HepG2 (cell line): Measurements from ENCODE around the gene MARVELD3. TPM values are rescaled to one million over a fixed set of nuclear protein-coding genes. Genes with fewer than 3 reads are reported as not detected.
A peak's percentile ranks its signal among the peaks of the same experiment; 100 is the strongest.

ENCODE experiments used
- AGO2 ChIP-seq: fragments of 200-400 bp; formaldehyde crosslinking; optimal IDR thresholded peaks from 2 replicates; pipeline ENCODE3; 2017; ENCODE audit warnings: mild to moderate bottlenecking, low read depth, low read length, moderate library complexity
- FOSL1 ChIP-seq: sonication (generic); formaldehyde crosslinking; IDR thresholded peaks from 2 replicates; pipeline ENCODE4 v1.9.0; 2021; ENCODE audit warnings: missing genetic modification reagents, borderline replicate concordance
- HIVEP1 ChIP-seq: sonication (generic); formaldehyde crosslinking; IDR thresholded peaks from 2 replicates; pipeline ENCODE4 v1.4.0; 2020; ENCODE audit warnings: mild to moderate bottlenecking, missing genetic modification reagents
- ISX ChIP-seq: sonication (generic); formaldehyde crosslinking; conservative IDR thresholded peaks from 2 replicates; pipeline ENCODE4 v1.5.0; 2020; ENCODE audit warnings: missing genetic modification reagents
- MXD4 ChIP-seq: IDR thresholded peaks from 2 replicates; pipeline ENCODE4 v1.6.1; 2016; ENCODE audit warnings: mild to moderate bottlenecking, missing biosample characterization, missing genetic modification reagents
- SIX4 ChIP-seq: sonication (generic); formaldehyde crosslinking; IDR thresholded peaks from 2 replicates; pipeline ENCODE4 v1.4.0; 2020; ENCODE audit warnings: missing genetic modification reagents
- TAF1 ChIP-seq: sonication (generic); formaldehyde crosslinking; IDR thresholded peaks from 2 replicates; pipeline ENCODE4 v1.4.0; 2020; ENCODE audit warnings: missing genetic modification reagents
- ZFYVE20 ChIP-seq: sonication (generic); formaldehyde crosslinking; IDR thresholded peaks from 2 replicates; pipeline ENCODE4 v1.8.0; 2023; ENCODE audit warnings: low read depth, mild to moderate bottlenecking, moderate library complexity, missing genetic modification reagents, borderline replicate concordance
- ZMAT3 ChIP-seq: sonication (generic); formaldehyde crosslinking; conservative IDR thresholded peaks from 2 replicates; pipeline ENCODE4 v1.7.0; 2021; ENCODE audit warnings: missing genetic modification reagents
- ZNF274 ChIP-seq: sonication (generic); formaldehyde crosslinking; IDR thresholded peaks from 2 replicates; pipeline ENCODE4 v1.5.1; 2020; ENCODE audit warnings: mild to moderate bottlenecking, missing genetic modification reagents
- ZNF775 ChIP-seq: sonication (generic); formaldehyde crosslinking; IDR thresholded peaks from 2 replicates; pipeline ENCODE4 v1.4.0; 2020; ENCODE audit warnings: missing genetic modification reagents, mild to moderate bottlenecking, moderate library complexity, borderline replicate concordance
- polyA plus RNA-seq, 8 experiments: library from polyadenylated mRNA; depleted of rRNA in 3 of 8; stranded (reverse) in 7 of 8; unstranded in 1 of 8; fragments of >200 nt; fragmentation: Illumina TruSeq in 4 of 8; extraction: Trizol in 4 of 8; gene quantifications; 2 replicates each; pipeline versions ENCODE4 v1.2.1 to v1.2.3, GENCODE V29; 2011 to 2016; ENCODE audit warnings: low read depth in 4 of 8, missing spikeins in 1 of 8, mixed read lengths in 1 of 8; ENCODE audit not compliant: insufficient read depth in 1 of 8
- total RNA-seq, 5 experiments: library from RNA; depleted of rRNA; stranded (reverse); fragments of >200 nt; fragmentation: Illumina TruSeq; extraction: Trizol; gene quantifications; 2 replicates each; pipeline ENCODE4 v1.2.3, GENCODE V29; 2016; ENCODE audit warnings: low read depth in 1 of 5
- TF ChIP-seq, protein P1 (sequence below): sonication (generic); formaldehyde crosslinking; IDR thresholded peaks from 2 replicates; pipeline ENCODE4 v1.8.0; 2022; ENCODE audit warnings: missing genetic modification reagents, mild to moderate bottlenecking, inconsistent platforms, borderline replicate concordance
- TF ChIP-seq, protein P2 (sequence below): sonication (generic); formaldehyde crosslinking; IDR thresholded peaks from 2 replicates; pipeline ENCODE4 v1.4.0; 2020; ENCODE audit warnings: mild to moderate bottlenecking, missing genetic modification reagents
- TF ChIP-seq, protein P3 (sequence below): sonication (generic); formaldehyde crosslinking; IDR thresholded peaks from 2 replicates; pipeline ENCODE4 v1.9.0; 2022; ENCODE audit warnings: missing genetic modification reagents, mild to moderate bottlenecking, borderline replicate concordance
- TF ChIP-seq, protein P4 (sequence below), 2 experiments: IDR thresholded peaks; 2 replicates each; pipeline ENCODE4 v1.6.1; 2011 to 2012; ENCODE audit warnings: low read length in 2 of 2, borderline replicate concordance in 1 of 2, low read depth in 1 of 2, mild to moderate bottlenecking in 1 of 2, moderate library complexity in 1 of 2
- TF ChIP-seq, protein P5 (sequence below): sonication (generic); formaldehyde crosslinking; IDR thresholded peaks from 2 replicates; pipeline ENCODE4 v1.4.0; 2020; ENCODE audit warnings: missing genetic modification reagents

Gene MARVELD3
- total and polyA plus RNA-seq, 2 of the 13 experiments (the other 11 are each of a cell fraction or from before 2014, with no cell fraction given): 4.8 to 5.6 TPM

DNA sequence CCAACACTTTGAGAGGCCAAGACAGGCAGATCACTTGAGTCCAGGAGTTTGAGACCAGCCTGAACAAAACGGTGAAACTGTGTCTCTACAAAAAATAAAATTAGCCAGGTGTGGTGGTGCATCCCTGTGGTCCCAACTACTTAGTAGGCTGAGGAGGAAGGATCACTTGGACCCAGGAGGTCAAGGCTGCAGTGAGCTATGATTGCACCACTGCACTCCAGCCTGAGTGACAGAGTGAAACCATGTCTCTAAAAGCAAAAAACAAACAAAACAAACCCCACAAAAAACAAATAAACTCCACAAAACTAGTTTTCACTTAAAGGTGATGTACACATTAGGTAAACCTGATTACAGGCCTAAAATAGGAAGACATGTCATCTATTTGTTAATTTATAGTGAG lies 40.3 kb downstream of the MARVELD3 start (continued):
- no peak for TF ChIP-seq ZFYVE20 (CRISPR knock-in tag)
- no peak for TF ChIP-seq MXD4
- 0 out of 2 replicates have a peak, but pooled peaks have one; percentile 15 for TF ChIP-seq ZNF775
- TF ChIP-seq, protein P1, sequence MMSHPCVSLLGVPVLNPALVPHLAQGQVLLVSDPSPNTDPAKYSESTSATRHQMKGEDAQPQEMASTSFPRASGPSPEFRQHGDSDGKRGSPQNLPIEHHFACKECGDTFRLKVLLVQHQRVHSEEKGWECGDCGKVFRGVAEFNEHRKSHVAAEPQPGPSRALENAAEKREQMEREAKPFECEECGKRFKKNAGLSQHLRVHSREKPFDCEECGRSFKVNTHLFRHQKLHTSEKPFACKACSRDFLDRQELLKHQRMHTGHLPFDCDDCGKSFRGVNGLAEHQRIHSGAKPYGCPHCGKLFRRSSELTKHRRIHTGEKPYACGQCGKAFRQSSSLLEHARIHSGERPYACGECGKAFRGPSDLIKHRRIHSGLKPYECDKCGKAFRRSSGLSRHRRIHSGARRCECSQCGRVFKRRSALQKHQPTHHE (CRISPR knock-in tag): no peak
- TF ChIP-seq, protein P2, sequence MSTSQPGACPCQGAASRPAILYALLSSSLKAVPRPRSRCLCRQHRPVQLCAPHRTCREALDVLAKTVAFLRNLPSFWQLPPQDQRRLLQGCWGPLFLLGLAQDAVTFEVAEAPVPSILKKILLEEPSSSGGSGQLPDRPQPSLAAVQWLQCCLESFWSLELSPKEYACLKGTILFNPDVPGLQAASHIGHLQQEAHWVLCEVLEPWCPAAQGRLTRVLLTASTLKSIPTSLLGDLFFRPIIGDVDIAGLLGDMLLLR (CRISPR knock-in tag): no peak
- TF ChIP-seq, protein P3, sequence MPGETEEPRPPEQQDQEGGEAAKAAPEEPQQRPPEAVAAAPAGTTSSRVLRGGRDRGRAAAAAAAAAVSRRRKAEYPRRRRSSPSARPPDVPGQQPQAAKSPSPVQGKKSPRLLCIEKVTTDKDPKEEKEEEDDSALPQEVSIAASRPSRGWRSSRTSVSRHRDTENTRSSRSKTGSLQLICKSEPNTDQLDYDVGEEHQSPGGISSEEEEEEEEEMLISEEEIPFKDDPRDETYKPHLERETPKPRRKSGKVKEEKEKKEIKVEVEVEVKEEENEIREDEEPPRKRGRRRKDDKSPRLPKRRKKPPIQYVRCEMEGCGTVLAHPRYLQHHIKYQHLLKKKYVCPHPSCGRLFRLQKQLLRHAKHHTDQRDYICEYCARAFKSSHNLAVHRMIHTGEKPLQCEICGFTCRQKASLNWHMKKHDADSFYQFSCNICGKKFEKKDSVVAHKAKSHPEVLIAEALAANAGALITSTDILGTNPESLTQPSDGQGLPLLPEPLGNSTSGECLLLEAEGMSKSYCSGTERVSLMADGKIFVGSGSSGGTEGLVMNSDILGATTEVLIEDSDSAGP: no peak
- TF ChIP-seq ISX: no peak
- TF ChIP-seq SIX4: no peak
- TF ChIP-seq FOSL1: no peak
- TF ChIP-seq, protein P4, sequence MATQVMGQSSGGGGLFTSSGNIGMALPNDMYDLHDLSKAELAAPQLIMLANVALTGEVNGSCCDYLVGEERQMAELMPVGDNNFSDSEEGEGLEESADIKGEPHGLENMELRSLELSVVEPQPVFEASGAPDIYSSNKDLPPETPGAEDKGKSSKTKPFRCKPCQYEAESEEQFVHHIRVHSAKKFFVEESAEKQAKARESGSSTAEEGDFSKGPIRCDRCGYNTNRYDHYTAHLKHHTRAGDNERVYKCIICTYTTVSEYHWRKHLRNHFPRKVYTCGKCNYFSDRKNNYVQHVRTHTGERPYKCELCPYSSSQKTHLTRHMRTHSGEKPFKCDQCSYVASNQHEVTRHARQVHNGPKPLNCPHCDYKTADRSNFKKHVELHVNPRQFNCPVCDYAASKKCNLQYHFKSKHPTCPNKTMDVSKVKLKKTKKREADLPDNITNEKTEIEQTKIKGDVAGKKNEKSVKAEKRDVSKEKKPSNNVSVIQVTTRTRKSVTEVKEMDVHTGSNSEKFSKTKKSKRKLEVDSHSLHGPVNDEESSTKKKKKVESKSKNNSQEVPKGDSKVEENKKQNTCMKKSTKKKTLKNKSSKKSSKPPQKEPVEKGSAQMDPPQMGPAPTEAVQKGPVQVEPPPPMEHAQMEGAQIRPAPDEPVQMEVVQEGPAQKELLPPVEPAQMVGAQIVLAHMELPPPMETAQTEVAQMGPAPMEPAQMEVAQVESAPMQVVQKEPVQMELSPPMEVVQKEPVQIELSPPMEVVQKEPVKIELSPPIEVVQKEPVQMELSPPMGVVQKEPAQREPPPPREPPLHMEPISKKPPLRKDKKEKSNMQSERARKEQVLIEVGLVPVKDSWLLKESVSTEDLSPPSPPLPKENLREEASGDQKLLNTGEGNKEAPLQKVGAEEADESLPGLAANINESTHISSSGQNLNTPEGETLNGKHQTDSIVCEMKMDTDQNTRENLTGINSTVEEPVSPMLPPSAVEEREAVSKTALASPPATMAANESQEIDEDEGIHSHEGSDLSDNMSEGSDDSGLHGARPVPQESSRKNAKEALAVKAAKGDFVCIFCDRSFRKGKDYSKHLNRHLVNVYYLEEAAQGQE (IDR thresholded peaks at IDR 0.05; ENCODE audit: borderline replicate concordance in 1 of 2, low read depth in 1 of 2, low read length in 2 of 2): no peak
- TF ChIP-seq, protein P5, sequence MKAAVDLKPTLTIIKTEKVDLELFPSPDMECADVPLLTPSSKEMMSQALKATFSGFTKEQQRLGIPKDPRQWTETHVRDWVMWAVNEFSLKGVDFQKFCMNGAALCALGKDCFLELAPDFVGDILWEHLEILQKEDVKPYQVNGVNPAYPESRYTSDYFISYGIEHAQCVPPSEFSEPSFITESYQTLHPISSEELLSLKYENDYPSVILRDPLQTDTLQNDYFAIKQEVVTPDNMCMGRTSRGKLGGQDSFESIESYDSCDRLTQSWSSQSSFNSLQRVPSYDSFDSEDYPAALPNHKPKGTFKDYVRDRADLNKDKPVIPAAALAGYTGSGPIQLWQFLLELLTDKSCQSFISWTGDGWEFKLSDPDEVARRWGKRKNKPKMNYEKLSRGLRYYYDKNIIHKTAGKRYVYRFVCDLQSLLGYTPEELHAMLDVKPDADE (CRISPR knock-in tag): no peak
- TF ChIP-seq ZNF274 (CRISPR knock-in tag): no peak
- no peak for TF ChIP-seq TAF1 (CRISPR knock-in tag)
- no peak for TF ChIP-seq HIVEP1
- TF ChIP-seq AGO2: no peak
- no peak for TF ChIP-seq ZMAT3 (CRISPR knock-in tag)
